IMR-90 (cell line): ENCODE data around the gene GSG1L. TPM values are rescaled to one million over a fixed set of nuclear protein-coding genes. Genes with fewer than 3 reads are reported as not detected.

Experiments used
- ATAC-seq: fragments of 200-7000 bp; cut with Tn5 transposase; 2 replicates; pipeline ENCODE4 v1.9.1; 2020; ENCODE audit warnings: low read depth, mild to moderate bottlenecking, moderate library complexity
- BruUV-seq: library from RNA; stranded (reverse); fragments of 400-500 nt; replicated peaks from 2 replicates; lab custom pipeline; 2021; lab: Mats Ljungman, UMichigan
- CTCF ChIA-PET: fragments of 300-600 bp; formaldehyde crosslinking; extraction: SDS; loops from one replicate; lab custom pipeline; 2021; ENCODE audit warnings: antibody characterized with exemption; lab: Yijun Ruan, JAX
- POLR2A ChIA-PET: fragments of 300-600 bp; sonication (Branson Sonifier 250); formaldehyde crosslinking; loops from one replicate; lab custom pipeline; 2022; ENCODE audit warnings: antibody characterized with exemption; ENCODE audit not compliant: unreplicated experiment; lab: Charles Lee
- DNase-seq: peaks from one replicate; pipeline ENCODE4 v3.0.0; 2013
- H2AFZ ChIP-seq: replicated peaks from 2 replicates; pipeline ENCODE3; 2013; ENCODE audit warnings: low read length, mild to moderate bottlenecking; ENCODE audit not compliant: poor library complexity
- H2AK5ac ChIP-seq: 2 replicates; pipeline ENCODE4 v1.6.1; 2013; ENCODE audit warnings: low read depth, low read length, inconsistent platforms
- H2AK9ac ChIP-seq: replicated peaks from 2 replicates; pipeline ENCODE3; 2013; ENCODE audit warnings: mild to moderate bottlenecking, low read depth, low read length, moderate library complexity; ENCODE audit not compliant: poor library complexity
- H2BK120ac ChIP-seq: 2 replicates; pipeline ENCODE4 v1.6.1; 2013; ENCODE audit warnings: low read depth, low read length, inconsistent platforms
- H2BK15ac ChIP-seq: 3 replicates; pipeline ENCODE4 v1.6.1; 2013; ENCODE audit warnings: low read depth, low read length, inconsistent platforms
- H2BK20ac ChIP-seq: 2 replicates; pipeline ENCODE4 v1.6.1; 2013; ENCODE audit warnings: low read depth, mild to moderate bottlenecking, inconsistent platforms, low read length, moderate library complexity
- H2BK5ac ChIP-seq: 2 replicates; pipeline ENCODE4 v1.6.1; 2013; ENCODE audit warnings: mild to moderate bottlenecking, low read depth, low read length, inconsistent platforms; ENCODE audit not compliant: poor library complexity, severe bottlenecking
- H3K14ac ChIP-seq: replicated peaks from 2 replicates; pipeline ENCODE4 v1.6.1; 2013; ENCODE audit warnings: low read depth, low read length, inconsistent platforms
- H3K18ac ChIP-seq: 2 replicates; pipeline ENCODE4 v1.6.1; 2013; ENCODE audit warnings: low read depth, low read length, control low read depth
- H3K23ac ChIP-seq: 2 replicates; pipeline ENCODE4 v1.6.1; 2013; ENCODE audit warnings: low read depth, low read length, inconsistent platforms
- H3K27ac ChIP-seq: 2 replicates; pipeline ENCODE4 v1.5.1; 2013; ENCODE audit warnings: mild to moderate bottlenecking, control low read depth, low read length; ENCODE audit not compliant: insufficient read depth
- H3K27me3 ChIP-seq: 2 replicates; pipeline ENCODE4 v1.6.1; 2013; ENCODE audit warnings: low read length; ENCODE audit not compliant: control insufficient read depth, insufficient read depth
- H3K36me3 ChIP-seq: 2 replicates; pipeline ENCODE4 v1.6.1; 2013; ENCODE audit warnings: low read length, mixed read lengths; ENCODE audit not compliant: control insufficient read depth, insufficient read depth
- H3K4ac ChIP-seq: 2 replicates; pipeline ENCODE4 v1.6.1; 2013; ENCODE audit warnings: low read depth, low read length, inconsistent platforms
- H3K4me1 ChIP-seq: 2 replicates; pipeline ENCODE4 v1.6.1; 2013; ENCODE audit warnings: low read length, mixed read lengths; ENCODE audit not compliant: control insufficient read depth, insufficient read depth
- H3K4me2 ChIP-seq: 2 replicates; pipeline ENCODE4 v1.6.1; 2013; ENCODE audit warnings: low read depth, mild to moderate bottlenecking, control low read depth, low read length, moderate library complexity
- H3K4me3 ChIP-seq: 2 replicates; pipeline ENCODE4 v1.5.1; 2013; ENCODE audit warnings: low read depth, mild to moderate bottlenecking, control low read depth, low read length, moderate library complexity; ENCODE audit not compliant: insufficient read depth
- H3K56ac ChIP-seq: 2 replicates; pipeline ENCODE4 v1.6.1; 2013; ENCODE audit warnings: low read length, inconsistent platforms; ENCODE audit not compliant: insufficient read depth; ENCODE audit errors: extremely low read depth
- H3K79me1 ChIP-seq, 2 experiments: 2 replicates each; pipeline ENCODE4 v1.6.1; 2013; ENCODE audit warnings: low read length in 2 of 2, inconsistent platforms in 1 of 2, low read depth in 1 of 2
- H3K9ac ChIP-seq: 2 replicates; pipeline ENCODE4 v1.6.1; 2013; ENCODE audit warnings: low read depth, low read length, control low read depth
- H3K9me1 ChIP-seq: 2 replicates; pipeline ENCODE4 v1.6.1; 2013; ENCODE audit warnings: low read length, inconsistent platforms; ENCODE audit not compliant: insufficient read depth
- H3K9me3 ChIP-seq: 2 replicates; pipeline ENCODE4 v1.6.1; 2013; ENCODE audit warnings: low read length; ENCODE audit not compliant: control insufficient read depth, insufficient read depth
- H4K20me1 ChIP-seq: 2 replicates; pipeline ENCODE4 v1.6.1; 2013; ENCODE audit warnings: low read length, inconsistent platforms; ENCODE audit not compliant: insufficient read depth
- H4K5ac ChIP-seq: 2 replicates; pipeline ENCODE4 v1.6.1; 2013; ENCODE audit warnings: mild to moderate bottlenecking, low read depth, low read length, control low read depth
- H4K8ac ChIP-seq, 2 experiments: 2 replicates each; pipeline ENCODE4 v1.6.1; 2013; ENCODE audit warnings: low read depth in 2 of 2, low read length in 2 of 2, control low read depth in 1 of 2, inconsistent platforms in 1 of 2
- H4K91ac ChIP-seq: 2 replicates; pipeline ENCODE4 v1.6.1; 2013; ENCODE audit warnings: low read depth, low read length, inconsistent platforms; ENCODE audit not compliant: insufficient read depth
- BHLHE40 ChIP-seq: fragments of 150-350 bp; IDR thresholded peaks from 2 replicates; pipeline ENCODE4 v1.6.1; 2016; ENCODE audit warnings: mild to moderate bottlenecking, low read depth, low read length
- CHD1 ChIP-seq: IDR thresholded peaks from 2 replicates; pipeline ENCODE4 v1.6.1; 2012; ENCODE audit warnings: low read depth, low read length, improper control_type of control experiment
- FOS ChIP-seq: fragments of 150-350 bp; IDR thresholded peaks from 2 replicates; pipeline ENCODE4 v1.6.1; 2016; ENCODE audit warnings: low read depth, low read length
- MAFK ChIP-seq: IDR thresholded peaks from 2 replicates; pipeline ENCODE4 v1.6.1; 2012; ENCODE audit warnings: low read depth, low read length, improper control_type of control experiment
- MXI1 ChIP-seq: IDR thresholded peaks from 2 replicates; pipeline ENCODE4 v1.6.1; 2012; ENCODE audit warnings: low read depth, mild to moderate bottlenecking, low read length, moderate library complexity, borderline replicate concordance
- NFE2L2 ChIP-seq: fragments of 150-350 bp; IDR thresholded peaks from 2 replicates; pipeline ENCODE4 v1.6.1; 2016; ENCODE audit warnings: low read depth, mild to moderate bottlenecking, low read length
- POLR2A ChIP-seq: IDR thresholded peaks from 2 replicates; pipeline ENCODE4 v1.6.1; 2012; ENCODE audit warnings: mild to moderate bottlenecking, low read depth, low read length
- RCOR1 ChIP-seq: IDR thresholded peaks from 2 replicates; pipeline ENCODE4 v1.6.1; 2012; ENCODE audit warnings: mild to moderate bottlenecking, low read length, improper control_type of control experiment; ENCODE audit not compliant: insufficient replicate concordance
- SMC3 ChIP-seq: fragments of 150-350 bp; IDR thresholded peaks from 2 replicates; pipeline ENCODE4 v1.6.1; 2016; ENCODE audit warnings: low read depth, mild to moderate bottlenecking, antibody characterized with exemption, low read length, moderate library complexity
- WGBS, 2 experiments: methylation state at CpG; one replicate each; pipeline versions ENCODE4 v1.1.5 to v1.1.7; 2013; ENCODE audit warnings: missing lambda C conversion rate in 2 of 2; ENCODE audit not compliant: insufficient read length in 1 of 2; ENCODE audit errors: extremely low coverage in 2 of 2; 5-methylcytosine and 5-hydroxymethylcytosine counted together
- dilution Hi-C: fragments of 300-500 bp; cut with HindIII; formaldehyde crosslinking; loops from one replicate; pipeline ENCODE4 v1.14.3; 2018; ENCODE audit warnings: low sequenced_read_pairs; ENCODE audit not compliant: unreplicated experiment
- in situ Hi-C: fragments of 300-500 bp; cut with MboI; formaldehyde crosslinking; loops from 3 replicates; pipeline ENCODE4 v1.14.3; 2019; ENCODE audit warnings: low sequenced_read_pairs, inconsistent platforms, mixed read lengths
- intact Hi-C: fragments of 100-400 bp; cut with micrococcal nuclease; formaldehyde crosslinking; loops from 2 replicates; pipeline ENCODE4 v1.10.0; 2022
- polyA plus RNA-seq, 3 experiments: library from polyadenylated mRNA; depleted of rRNA; stranded (reverse); fragments of >200 nt; gene quantifications; 2 replicates each; pipeline ENCODE4 v1.2.3, GENCODE V29; 2012; ENCODE audit warnings: low replicate concordance in 1 of 3
- total RNA-seq: library from RNA; depleted of rRNA; stranded (reverse); fragments of >200 nt; gene quantifications from 2 replicates; pipeline ENCODE4 v1.2.3, GENCODE V29; 2012
- TF ChIP-seq, protein P1 (sequence below): fragments of 150-350 bp; IDR thresholded peaks from 2 replicates; pipeline ENCODE4 v1.6.1; 2017; ENCODE audit warnings: mild to moderate bottlenecking, antibody characterized with exemption, low read length, low read depth
- TF ChIP-seq, protein P2 (sequence below): fragments of 150-350 bp; IDR thresholded peaks from 2 replicates; pipeline ENCODE4 v1.6.1; 2016; ENCODE audit warnings: low read depth, mild to moderate bottlenecking, low read length, moderate library complexity, borderline replicate concordance
- TF ChIP-seq, protein P3 (sequence below): conservative IDR thresholded peaks from 2 replicates; pipeline ENCODE4 v1.5.1; 2012; ENCODE audit warnings: mild to moderate bottlenecking, low read depth, low read length, improper control_type of control experiment

The GSG1L gene
- total and polyA plus RNA-seq, 2 of the 4 experiments (the other 2 are of a cell fraction) = not detected

DNA sequence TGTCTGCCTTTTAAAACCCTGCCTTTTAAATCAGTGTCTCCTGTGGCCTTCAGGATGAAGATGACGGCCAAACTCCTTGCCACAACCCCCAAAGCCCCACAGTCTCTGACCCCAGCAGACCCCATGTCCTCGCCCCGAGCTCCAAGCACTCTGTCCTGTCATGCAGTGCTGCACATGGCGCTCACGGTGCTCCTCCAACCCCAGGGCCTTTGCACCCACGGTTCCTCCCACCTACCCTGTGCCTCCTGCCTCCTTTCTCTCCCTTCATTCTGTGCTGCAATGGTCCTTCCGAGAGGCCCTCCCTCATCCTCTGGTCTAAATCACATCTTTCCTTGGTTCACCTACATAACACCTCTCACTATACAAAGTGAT is 278.2 kb downstream of the GSG1L start:
- Histone ChIP-seq H2BK5ac (no peak overlapping the region), H2BK20ac (no peak overlapping the region), H3K4me2 (no peak overlapping the region), H3K56ac (no peak overlapping the region), H4K8ac (no peak overlapping the region), H4K20me1 (no peaks in the 10 kb centered on the region), H3K79me1 (no peaks in the 10 kb centered on the region), H2AK5ac (no peak overlapping the region), H2AK9ac (no peak overlapping the region), H4K91ac (no peak overlapping the region), H2BK15ac (no peak overlapping the region), H3K14ac (no peak overlapping the region), H3K36me3 (no peaks in the 10 kb centered on the region), H4K5ac (no peak overlapping the region), H3K23ac (no peak overlapping the region), H3K4ac (no peak overlapping the region), H3K4me1 (no peaks in the 10 kb centered on the region), H2BK120ac (no peak overlapping the region), H3K27ac (no peak overlapping the region), H3K9me1 (peaks cover 4% of the 10 kb centered on the region; the same call in 1 of the 2 replicates), H2AFZ (no peak overlapping the region), H3K4me3 (no peak overlapping the region), H3K9ac (no peak overlapping the region), H3K27me3 (no peaks in the 10 kb centered on the region; the same call in 1 of the 2 replicates), H3K9me3 (no peaks in the 10 kb centered on the region), H3K18ac (no peak overlapping the region)
- in situ Hi-C loops (loop anchor here (10.0 kb wide), 1 partner anchor 280 kb away; the partner anchor contains the start of gene GSG1L), dilution Hi-C loops (no loop called here), intact Hi-C loops (loop anchor here (10.0 kb wide), 1 partner anchor 430 kb away; the partner anchor contains the start of gene XPO6)
- no TSS peak for BruUV-seq
- ChIA-PET POLR2A (no interaction called here), CTCF (no interaction called here)
- TF ChIP-seq NFE2L2 = no peak
- no peak for TF ChIP-seq RCOR1
- TF ChIP-seq, protein P1, sequence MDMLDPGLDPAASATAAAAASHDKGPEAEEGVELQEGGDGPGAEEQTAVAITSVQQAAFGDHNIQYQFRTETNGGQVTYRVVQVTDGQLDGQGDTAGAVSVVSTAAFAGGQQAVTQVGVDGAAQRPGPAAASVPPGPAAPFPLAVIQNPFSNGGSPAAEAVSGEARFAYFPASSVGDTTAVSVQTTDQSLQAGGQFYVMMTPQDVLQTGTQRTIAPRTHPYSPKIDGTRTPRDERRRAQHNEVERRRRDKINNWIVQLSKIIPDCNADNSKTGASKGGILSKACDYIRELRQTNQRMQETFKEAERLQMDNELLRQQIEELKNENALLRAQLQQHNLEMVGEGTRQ = no peak
- TF ChIP-seq POLR2A = no peak
- TF ChIP-seq SMC3 = no peak
- TF ChIP-seq FOS = no peak
- no peak for TF ChIP-seq CHD1
- no peak for TF ChIP-seq MAFK
- TF ChIP-seq, protein P2, sequence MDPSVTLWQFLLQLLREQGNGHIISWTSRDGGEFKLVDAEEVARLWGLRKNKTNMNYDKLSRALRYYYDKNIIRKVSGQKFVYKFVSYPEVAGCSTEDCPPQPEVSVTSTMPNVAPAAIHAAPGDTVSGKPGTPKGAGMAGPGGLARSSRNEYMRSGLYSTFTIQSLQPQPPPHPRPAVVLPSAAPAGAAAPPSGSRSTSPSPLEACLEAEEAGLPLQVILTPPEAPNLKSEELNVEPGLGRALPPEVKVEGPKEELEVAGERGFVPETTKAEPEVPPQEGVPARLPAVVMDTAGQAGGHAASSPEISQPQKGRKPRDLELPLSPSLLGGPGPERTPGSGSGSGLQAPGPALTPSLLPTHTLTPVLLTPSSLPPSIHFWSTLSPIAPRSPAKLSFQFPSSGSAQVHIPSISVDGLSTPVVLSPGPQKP = no peak
- no peak for TF ChIP-seq MXI1
- no peak for TF ChIP-seq BHLHE40
- TF ChIP-seq, protein P3, sequence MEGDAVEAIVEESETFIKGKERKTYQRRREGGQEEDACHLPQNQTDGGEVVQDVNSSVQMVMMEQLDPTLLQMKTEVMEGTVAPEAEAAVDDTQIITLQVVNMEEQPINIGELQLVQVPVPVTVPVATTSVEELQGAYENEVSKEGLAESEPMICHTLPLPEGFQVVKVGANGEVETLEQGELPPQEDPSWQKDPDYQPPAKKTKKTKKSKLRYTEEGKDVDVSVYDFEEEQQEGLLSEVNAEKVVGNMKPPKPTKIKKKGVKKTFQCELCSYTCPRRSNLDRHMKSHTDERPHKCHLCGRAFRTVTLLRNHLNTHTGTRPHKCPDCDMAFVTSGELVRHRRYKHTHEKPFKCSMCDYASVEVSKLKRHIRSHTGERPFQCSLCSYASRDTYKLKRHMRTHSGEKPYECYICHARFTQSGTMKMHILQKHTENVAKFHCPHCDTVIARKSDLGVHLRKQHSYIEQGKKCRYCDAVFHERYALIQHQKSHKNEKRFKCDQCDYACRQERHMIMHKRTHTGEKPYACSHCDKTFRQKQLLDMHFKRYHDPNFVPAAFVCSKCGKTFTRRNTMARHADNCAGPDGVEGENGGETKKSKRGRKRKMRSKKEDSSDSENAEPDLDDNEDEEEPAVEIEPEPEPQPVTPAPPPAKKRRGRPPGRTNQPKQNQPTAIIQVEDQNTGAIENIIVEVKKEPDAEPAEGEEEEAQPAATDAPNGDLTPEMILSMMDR = no peak
- WGBS, 2 experiments = 64% methylated on average over 6 of the region's 7 CpGs; no CpG with 5 or more reads in 1 of the 2 experiments
- no peak for DNase-seq
- ATAC-seq = no peak
